Measurements from ENCODE around the gene SIMC1. TPM values are rescaled to one million over a fixed set of nuclear protein-coding genes. Genes with fewer than 3 reads are reported as not detected.
A peak's percentile ranks its signal among the peaks of the same experiment; 100 is the strongest.
"Not testable (repeated sequence)": the region's sequence is repeated elsewhere in the genome, so short reads cannot be mapped to it uniquely, and the experiment has no call there.

SIMC1 gene
- polyA plus RNA-seq, 2 of the 4 experiments (the other 2 are of a cell fraction) = 9.2 to 9.5 TPM

- H3K9me3 ChIP-seq; POLR2A ChIA-PET; DNase-seq (ENCODE audit: low read depth in 1 of 2, low spot score in 1 of 2); H3K4me2 ChIP-seq; H3K27ac ChIP-seq; FAIRE-seq; H3K4me1 ChIP-seq; H3K4me3 ChIP-seq; CTCF ChIA-PET: not testable (repeated sequence)
- peak; percentile 68 to 71; a peak in 5 of 6 replicates for ATAC-seq
- 61% methylated on average over 2 of the region's 2 CpGs for WGBS (ENCODE audit: missing lambda C conversion rate)
Observed at GRCh38 chr5:176254066-176254393, 15.8 kb downstream of the SIMC1 start.

GRCh38 chr5:176257871-176258505, 19.8 kb downstream of the SIMC1 start:
- H3K4me2 ChIP-seq; POLR2A ChIA-PET; CTCF ChIA-PET; ATAC-seq; DNase-seq (ENCODE audit: low read depth in 1 of 2, low spot score in 1 of 2); H3K9me3 ChIP-seq; FAIRE-seq; H3K4me3 ChIP-seq; H3K27ac ChIP-seq; H3K4me1 ChIP-seq: not testable (repeated sequence)
- WGBS (ENCODE audit: missing lambda C conversion rate) = 95% methylated on average over 5 of the region's 5 CpGs

- WGBS (ENCODE audit: missing lambda C conversion rate) = 96% methylated on average over 5 of the region's 5 CpGs
- DNase-seq (ENCODE audit: low read depth in 1 of 2, low spot score in 1 of 2); H3K4me2 ChIP-seq; H3K4me1 ChIP-seq; ATAC-seq; H3K4me3 ChIP-seq; FAIRE-seq; POLR2A ChIA-PET; CTCF ChIA-PET; H3K9me3 ChIP-seq; H3K27ac ChIP-seq: not testable (repeated sequence)
Observed at GRCh38 chr5:176260682-176261081, 22.5 kb downstream of the SIMC1 start.

GRCh38 chr5:176266448-176266847, 28.2 kb downstream of the SIMC1 start:
- WGBS (ENCODE audit: missing lambda C conversion rate) = 63% methylated on average over 1 of the region's 1 CpG
- H3K27ac ChIP-seq; POLR2A ChIA-PET; H3K9me3 ChIP-seq; H3K4me3 ChIP-seq; H3K4me1 ChIP-seq; H3K4me2 ChIP-seq; CTCF ChIA-PET; ATAC-seq; DNase-seq (ENCODE audit: low read depth in 1 of 2, low spot score in 1 of 2): not testable (repeated sequence)
- peak; percentile 77 for FAIRE-seq

GRCh38 chr5:176289018-176289417, 50.8 kb downstream of the SIMC1 start:
- ATAC-seq; FAIRE-seq; DNase-seq (ENCODE audit: low read depth in 1 of 2, low spot score in 1 of 2); H3K9me3 ChIP-seq; CTCF ChIA-PET; POLR2A ChIA-PET; H3K4me1 ChIP-seq; H3K27ac ChIP-seq; H3K4me2 ChIP-seq; H3K4me3 ChIP-seq: not testable (repeated sequence)

- ATAC-seq = peak in 1 of 2 experiments; percentile 30; a peak in 3 of 6 replicates
- H3K4me2 ChIP-seq; POLR2A ChIA-PET; FAIRE-seq; H3K4me3 ChIP-seq; CTCF ChIA-PET; H3K27ac ChIP-seq; DNase-seq (ENCODE audit: low read depth in 1 of 2, low spot score in 1 of 2); H3K4me1 ChIP-seq; H3K9me3 ChIP-seq: not testable (repeated sequence)
- 82% methylated on average over 14 of the region's 14 CpGs for WGBS (ENCODE audit: missing lambda C conversion rate)
Observed at GRCh38 chr5:176290057-176290840, 52.0 kb downstream of the SIMC1 start.

GRCh38 chr5:176305356-176305755, 67.1 kb downstream of the SIMC1 start:
- POLR2A ChIA-PET, H3K27ac ChIP-seq, ATAC-seq: not testable (repeated sequence)

GRCh38 chr5:176317534-176318374, 79.5 kb downstream of the SIMC1 start:
- 67% methylated on average over 7 of the region's 7 CpGs for WGBS (ENCODE audit: missing lambda C conversion rate)
- no peak for FAIRE-seq
- Histone ChIP-seq H3K9me3 (no peaks in the 10 kb centered on the region), H3K4me2 (peak overlapping the region; percentile 22; the same call in 2 of the 3 replicates), H3K4me3 (no peak overlapping the region), H3K27ac (no peak overlapping the region; a peak in 1 of 6 replicates), H3K4me1 (peaks cover 10% of the 10 kb centered on the region; the same call in 2 of the 3 replicates)
- ChIA-PET CTCF (no interaction called here), POLR2A (no interaction called here)
- no peak for DNase-seq (ENCODE audit: low read depth in 1 of 2, low spot score in 1 of 2)
- ATAC-seq = no peak
- TF ChIP-seq REST (IDR thresholded peaks at IDR 0.05) = no peak
- TF ChIP-seq MAZ (IDR thresholded peaks at IDR 0.05; ENCODE audit: borderline replicate concordance, low read depth, low read length) = no peak
- no peak for TF ChIP-seq ESRRA (IDR thresholded peaks at IDR 0.05; ENCODE audit: borderline replicate concordance, low read length)
- TF ChIP-seq CBX2 (IDR thresholded peaks at IDR 0.05; ENCODE audit: borderline replicate concordance, low read depth) = no peak
- TF ChIP-seq ZSCAN20 (CRISPR knock-in tag; IDR thresholded peaks at IDR 0.05) = no peak
- TF ChIP-seq EHF (CRISPR knock-in tag; IDR thresholded peaks at IDR 0.05) = no peak
- TF ChIP-seq KDM1A (IDR thresholded peaks at IDR 0.05; ENCODE audit: low read depth) = no peak
- TF ChIP-seq HOXB5 (CRISPR knock-in tag; IDR thresholded peaks at IDR 0.05) = no peak

More at GRCh38 chr5:176305356-176305755, 67.1 kb downstream of the SIMC1 start:
- H3K4me3 ChIP-seq; H3K4me1 ChIP-seq; H3K9me3 ChIP-seq; CTCF ChIA-PET; FAIRE-seq; DNase-seq (ENCODE audit: low read depth in 1 of 2, low spot score in 1 of 2); H3K4me2 ChIP-seq: not testable (repeated sequence)
- WGBS (ENCODE audit: missing lambda C conversion rate) = no CpG with 5 or more reads among the region's 31 CpGs
